Activated naive CD4-positive, alpha-beta T cell treated with anti-CD3 and anti-CD28 coated beads for 36 hours (primary cell): Measurements from ENCODE around the gene FRMD4B. TPM values are rescaled to one million over a fixed set of nuclear protein-coding genes. Genes with fewer than 3 reads are reported as not detected.

Experiments used
- CTCF ChIA-PET: fragments of 350-600 bp; sonication (Branson Sonifier 250); formaldehyde crosslinking; loops from one replicate; lab custom pipeline; 2021; ENCODE audit warnings: antibody characterized with exemption; lab: Charles Lee
- DNase-seq: peaks from one replicate; pipeline ENCODE4 v3.0.0-alpha.2; 2020
- H3K27ac Mint-ChIP-seq: one replicate; pipeline ENCODE4 v1.8.0; 2021; ENCODE audit warnings: mild to moderate bottlenecking, mixed read lengths
- H3K27me3 Mint-ChIP-seq: one replicate; pipeline ENCODE4 v1.8.0; 2021; ENCODE audit warnings: low read depth, mixed read lengths
- H3K36me3 Mint-ChIP-seq: one replicate; pipeline ENCODE4 v1.8.0; 2021; ENCODE audit warnings: low read depth, mixed read lengths
- H3K4me1 Mint-ChIP-seq: one replicate; pipeline ENCODE4 v1.8.0; 2021; ENCODE audit warnings: low read depth, mixed read lengths
- H3K4me3 Mint-ChIP-seq: one replicate; pipeline ENCODE4 v1.8.0; 2021; ENCODE audit warnings: mild to moderate bottlenecking, moderate library complexity, mixed read lengths
- H3K9me3 Mint-ChIP-seq: one replicate; pipeline ENCODE4 v1.8.0; 2021; ENCODE audit warnings: mixed read lengths
- intact Hi-C: fragments of 100-400 bp; cut with micrococcal nuclease; formaldehyde crosslinking; loops from one replicate; pipeline ENCODE4 v1.15.1; 2023
- total RNA-seq, 2 experiments: library from RNA; stranded (reverse); gene quantifications; one replicate each; pipeline ENCODE4 v1.2.3, GENCODE V29; 2021

FRMD4B gene
- total RNA-seq, 2 experiments from 2014 or later = 11.9 to 12.1 TPM

DNA sequence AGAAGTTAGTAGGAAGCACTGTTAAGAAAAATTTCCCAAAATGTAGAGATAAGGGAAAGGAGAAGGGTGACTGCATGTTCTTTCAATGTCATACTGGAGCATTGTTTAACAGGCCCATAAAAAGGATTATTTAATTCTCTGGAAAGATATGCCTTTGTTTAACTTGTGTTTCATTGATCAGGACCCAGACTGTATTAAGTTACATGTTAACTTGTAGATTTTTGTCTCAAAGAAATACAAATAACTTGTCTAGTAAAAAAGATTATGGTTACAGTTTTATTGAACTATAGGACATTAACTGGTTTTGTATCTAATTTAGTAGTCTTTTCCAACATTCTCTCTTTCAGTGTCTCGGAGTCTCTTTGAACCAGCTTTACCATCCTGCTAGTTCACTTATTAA, 213.8 kb downstream of the FRMD4B start:
- no peak for DNase-seq
- Mint-ChIP-seq H3K27me3 (no peaks in the 10 kb centered on the region), H3K36me3 (peaks cover 24% of the 10 kb centered on the region), H3K4me1 (peaks cover 7% of the 10 kb centered on the region), H3K27ac (no peak overlapping the region), H3K4me3 (no peak overlapping the region), H3K9me3 (no peaks in the 10 kb centered on the region)
- CTCF ChIA-PET = interaction anchor here (1.0 to 1.1 kb wide), 2 partner anchors 12 to 149 kb away, joined by 3 read pairs; no protein-coding TSS in a partner anchor
- intact Hi-C loops = no loop called here

DNA sequence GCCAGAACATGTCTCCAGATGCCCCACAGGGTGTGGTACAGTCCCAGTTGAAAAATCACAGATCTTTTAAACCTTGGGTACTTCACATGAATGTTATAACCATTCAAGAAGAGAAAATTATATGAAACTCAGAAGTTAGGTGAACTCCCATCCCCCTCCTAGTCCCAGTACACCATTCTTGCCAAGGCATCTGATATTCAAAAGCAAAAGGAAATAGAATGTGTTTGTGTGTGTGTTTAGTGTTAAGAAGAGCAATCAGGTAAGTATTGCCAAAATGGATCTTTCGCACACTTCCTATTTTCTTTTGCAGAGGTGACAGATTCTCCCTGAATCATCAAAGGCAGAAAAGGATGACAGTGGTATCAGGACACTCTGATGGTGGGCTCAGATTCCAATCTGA, 219.4 kb downstream of the FRMD4B start:
- intact Hi-C loops = no loop called here
- peaks cover 5% of the 10 kb centered on the region for H3K4me1 Mint-ChIP-seq

DNA sequence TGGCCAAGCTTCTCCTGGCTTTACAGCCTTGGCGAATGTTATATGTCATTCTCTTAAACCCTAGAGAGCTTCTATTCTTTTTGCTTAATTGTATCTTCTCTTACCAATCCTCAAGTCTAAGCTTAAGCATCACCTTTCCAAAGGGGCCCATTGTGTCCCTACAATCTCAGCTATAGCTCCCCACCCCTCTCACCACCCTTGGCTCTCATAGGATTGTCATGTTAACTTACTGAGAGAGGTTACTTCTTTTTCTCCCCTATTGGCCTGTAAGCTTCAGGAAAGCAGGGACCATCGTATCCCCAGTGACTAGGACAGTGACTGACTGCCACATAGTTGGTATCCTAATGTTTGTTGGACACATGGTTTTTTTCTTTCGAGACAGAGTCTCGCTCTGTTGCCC, 220.1 kb downstream of the FRMD4B start:
- CTCF ChIA-PET = interaction anchor here (0.6 to 9.6 kb wide), 5 partner anchors 9 to 239 kb away, joined by 3 to 312 read pairs (median 4); no protein-coding TSS in a partner anchor
- peaks cover 1% of the 10 kb centered on the region for H3K36me3 Mint-ChIP-seq
- DNase-seq = no peak
- peaks cover 6% of the 10 kb centered on the region for H3K4me1 Mint-ChIP-seq
- H3K27me3 Mint-ChIP-seq = peaks cover 1% of the 10 kb centered on the region
- no peaks in the 10 kb centered on the region for H3K9me3 Mint-ChIP-seq
- intact Hi-C loops = no loop called here
- no peak overlapping the region for H3K27ac Mint-ChIP-seq
- no peak overlapping the region for H3K4me3 Mint-ChIP-seq

More for the DNA sequence above, 219.4 kb downstream of the FRMD4B start:
- DNase-seq = no peak
- no peaks in the 10 kb centered on the region for H3K9me3 Mint-ChIP-seq
- H3K27me3 Mint-ChIP-seq = peaks cover 1% of the 10 kb centered on the region
- H3K36me3 Mint-ChIP-seq = peaks cover 3% of the 10 kb centered on the region
- H3K4me3 Mint-ChIP-seq = no peak overlapping the region
- no peak overlapping the region for H3K27ac Mint-ChIP-seq
- CTCF ChIA-PET = interaction anchor here (0.7 to 9.6 kb wide), 3 partner anchors 116 to 238 kb away, joined by 4 to 312 read pairs (median 4); no protein-coding TSS in a partner anchor

DNA sequence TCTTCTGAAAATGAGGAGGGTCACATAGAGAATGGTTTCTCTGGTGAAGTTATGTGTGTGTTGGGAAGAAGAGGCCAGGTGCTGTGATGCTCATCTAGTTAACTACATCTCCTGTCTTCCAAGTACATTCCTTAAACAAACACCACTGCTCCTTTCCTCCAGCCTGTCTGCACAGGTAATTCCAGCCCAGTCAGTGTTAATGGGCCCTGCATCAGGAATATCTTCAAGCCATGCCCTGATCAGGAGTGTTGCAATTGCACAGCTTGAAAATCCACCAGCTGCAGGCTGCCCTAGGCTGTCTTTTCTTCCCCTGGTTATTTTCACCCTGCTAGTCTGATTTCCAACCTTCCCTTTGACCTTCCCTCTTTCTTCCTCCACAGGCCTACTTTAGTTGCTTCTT, 221.6 kb downstream of the FRMD4B start:
- intact Hi-C loops = loop anchor here (5.0 kb wide), 1 partner anchor 783 kb away; no protein-coding TSS in a partner anchor
- DNase-seq = no peak
- H3K27me3 Mint-ChIP-seq = peaks cover 1% of the 10 kb centered on the region
- no peaks in the 10 kb centered on the region for H3K9me3 Mint-ChIP-seq
- CTCF ChIA-PET = interaction anchor here (0.7 to 9.6 kb wide), 4 partner anchors 43 to 213 kb away, joined by 3 to 312 read pairs (median 32); partner anchors contain the start of gene LMOD3
- H3K4me3 Mint-ChIP-seq = no peak overlapping the region
- peaks cover 11% of the 10 kb centered on the region for H3K4me1 Mint-ChIP-seq
- H3K36me3 Mint-ChIP-seq = no peaks in the 10 kb centered on the region
- H3K27ac Mint-ChIP-seq = no peak overlapping the region

DNA sequence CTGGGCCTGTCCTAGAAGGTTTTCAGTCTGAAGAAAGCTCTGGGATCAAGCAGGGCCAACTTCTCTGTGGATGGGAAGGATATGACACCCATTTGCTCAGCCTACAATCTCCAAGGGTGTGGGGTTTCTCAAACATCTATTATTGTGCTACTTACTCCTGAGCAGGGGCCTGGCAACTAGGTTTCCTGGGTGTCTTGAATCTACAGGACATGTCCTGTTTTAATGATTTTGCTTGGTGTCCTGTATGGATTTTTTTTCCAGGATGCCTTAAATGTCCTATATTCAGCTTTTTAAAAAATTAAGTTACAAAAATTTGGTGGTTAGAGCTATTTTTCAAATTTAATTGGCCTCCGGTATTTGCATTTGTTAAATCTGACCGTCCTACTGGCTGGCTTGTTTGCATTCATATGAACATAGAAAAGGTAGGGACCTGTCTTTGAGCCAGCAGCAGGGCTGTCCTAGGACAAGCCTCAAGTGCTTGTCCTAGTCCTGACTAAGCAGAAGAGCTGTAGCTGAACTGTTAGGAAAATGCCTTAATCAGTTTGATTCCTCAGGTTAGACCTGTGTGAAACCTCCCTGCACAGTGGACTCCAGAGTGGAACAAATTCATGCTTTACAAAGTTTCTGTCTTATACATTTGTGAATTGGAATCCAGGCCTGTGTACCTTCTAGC, 223.4 kb downstream of the FRMD4B start:
- Mint-ChIP-seq H3K27ac (no peak overlapping the region), H3K27me3 (peaks cover 1% of the 10 kb centered on the region), H3K36me3 (no peaks in the 10 kb centered on the region), H3K4me3 (no peak overlapping the region), H3K9me3 (no peaks in the 10 kb centered on the region), H3K4me1 (peaks cover 11% of the 10 kb centered on the region)
- intact Hi-C loops = loop anchor here (5.0 kb wide), 1 partner anchor 785 kb away; no protein-coding TSS in a partner anchor
- no peak for DNase-seq
- CTCF ChIA-PET = interaction anchor here (0.5 to 9.6 kb wide), 44 partner anchors 9 to 513 kb away, joined by 3 to 312 read pairs (median 5); partner anchors contain the start of gene LMOD3

- H3K4me1 Mint-ChIP-seq = peaks cover 11% of the 10 kb centered on the region
- H3K4me3 Mint-ChIP-seq = no peak overlapping the region
- no peaks in the 10 kb centered on the region for H3K9me3 Mint-ChIP-seq
- CTCF ChIA-PET = interaction anchor here (0.5 to 9.6 kb wide), 59 partner anchors 9 to 514 kb away, joined by 3 to 312 read pairs (median 4); partner anchors contain the start of genes FRMD4B and LMOD3
- no peak overlapping the region for H3K27ac Mint-ChIP-seq
- H3K27me3 Mint-ChIP-seq = peaks cover 1% of the 10 kb centered on the region
- intact Hi-C loops = loop anchor here (1.0 to 5.0 kb wide), 9 partner anchors 38 to 786 kb away; no protein-coding TSS in a partner anchor
- DNase-seq = peak; percentile 56
- no peaks in the 10 kb centered on the region for H3K36me3 Mint-ChIP-seq
Observed at GRCh38 chr3:69161587-69162307, 224.1 kb downstream of the FRMD4B start.

DNA sequence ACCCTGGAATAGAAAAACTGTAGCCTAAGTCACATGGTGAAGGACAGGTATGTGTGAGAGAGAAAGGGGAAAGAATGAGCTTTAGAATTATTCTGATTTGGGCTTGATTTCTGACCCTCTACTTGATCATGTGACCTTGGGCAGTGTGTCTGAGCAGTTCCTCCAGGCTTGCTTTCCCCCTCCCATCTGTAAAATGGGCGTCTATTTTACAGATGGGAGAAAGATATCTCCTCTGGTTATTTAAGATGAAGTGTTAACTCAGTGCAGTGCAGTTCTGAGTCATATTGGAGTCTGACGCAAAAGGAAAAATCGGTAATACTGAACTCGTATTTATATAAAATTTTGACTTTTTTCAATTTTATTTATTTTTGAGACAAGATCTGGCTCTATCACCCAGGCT, 225.4 kb downstream of the FRMD4B start:
- H3K36me3 Mint-ChIP-seq = no peaks in the 10 kb centered on the region
- H3K27ac Mint-ChIP-seq = no peak overlapping the region
- DNase-seq = no peak
- no peak overlapping the region for H3K4me3 Mint-ChIP-seq
- intact Hi-C loops = loop anchor here (5.0 kb wide), 1 partner anchor 787 kb away; no protein-coding TSS in a partner anchor
- CTCF ChIA-PET = interaction anchor here (0.8 to 9.6 kb wide), 20 partner anchors 12 to 511 kb away, joined by 3 to 312 read pairs (median 8); partner anchors contain the start of genes FRMD4B and LMOD3
- peaks cover 11% of the 10 kb centered on the region for H3K4me1 Mint-ChIP-seq
- peaks cover 1% of the 10 kb centered on the region for H3K27me3 Mint-ChIP-seq
- H3K9me3 Mint-ChIP-seq = no peaks in the 10 kb centered on the region

- CTCF ChIA-PET = interaction anchor here (0.8 to 9.6 kb wide), 9 partner anchors 13 to 268 kb away, joined by 3 to 312 read pairs (median 8); partner anchors contain the start of gene LMOD3
Observed at GRCh38 chr3:69160107-69160506, 225.8 kb downstream of the FRMD4B start.

GRCh38 chr3:69149586-69149985, 236.3 kb downstream of the FRMD4B start:
- H3K4me1 Mint-ChIP-seq = no peaks in the 10 kb centered on the region
- CTCF ChIA-PET = interaction anchor here (1.6 kb wide), 1 partner anchor 29 kb away, joined by 8 read pairs; no protein-coding TSS in a partner anchor
- intact Hi-C loops = no loop called here
- DNase-seq = no peak
- no peaks in the 10 kb centered on the region for H3K36me3 Mint-ChIP-seq
- no peak overlapping the region for H3K27ac Mint-ChIP-seq
- no peaks in the 10 kb centered on the region for H3K9me3 Mint-ChIP-seq
- H3K4me3 Mint-ChIP-seq = no peak overlapping the region
- peaks cover 2% of the 10 kb centered on the region for H3K27me3 Mint-ChIP-seq

More at GRCh38 chr3:69160107-69160506, 225.8 kb downstream of the FRMD4B start:
- no peak for DNase-seq
- Mint-ChIP-seq H3K9me3 (no peaks in the 10 kb centered on the region), H3K27me3 (peaks cover 1% of the 10 kb centered on the region), H3K4me1 (peaks cover 11% of the 10 kb centered on the region), H3K36me3 (no peaks in the 10 kb centered on the region), H3K4me3 (no peak overlapping the region), H3K27ac (no peak overlapping the region)
- intact Hi-C loops = loop anchor here (5.0 kb wide), 1 partner anchor 787 kb away; no protein-coding TSS in a partner anchor

GRCh38 chr3:69145688-69146087, 240.2 kb downstream of the FRMD4B start:
- CTCF ChIA-PET = interaction anchor here (0.9 kb wide), 1 partner anchor 156 kb away, joined by 3 read pairs; no protein-coding TSS in a partner anchor
- no peak overlapping the region for H3K27ac Mint-ChIP-seq
- no peaks in the 10 kb centered on the region for H3K4me1 Mint-ChIP-seq

DNA sequence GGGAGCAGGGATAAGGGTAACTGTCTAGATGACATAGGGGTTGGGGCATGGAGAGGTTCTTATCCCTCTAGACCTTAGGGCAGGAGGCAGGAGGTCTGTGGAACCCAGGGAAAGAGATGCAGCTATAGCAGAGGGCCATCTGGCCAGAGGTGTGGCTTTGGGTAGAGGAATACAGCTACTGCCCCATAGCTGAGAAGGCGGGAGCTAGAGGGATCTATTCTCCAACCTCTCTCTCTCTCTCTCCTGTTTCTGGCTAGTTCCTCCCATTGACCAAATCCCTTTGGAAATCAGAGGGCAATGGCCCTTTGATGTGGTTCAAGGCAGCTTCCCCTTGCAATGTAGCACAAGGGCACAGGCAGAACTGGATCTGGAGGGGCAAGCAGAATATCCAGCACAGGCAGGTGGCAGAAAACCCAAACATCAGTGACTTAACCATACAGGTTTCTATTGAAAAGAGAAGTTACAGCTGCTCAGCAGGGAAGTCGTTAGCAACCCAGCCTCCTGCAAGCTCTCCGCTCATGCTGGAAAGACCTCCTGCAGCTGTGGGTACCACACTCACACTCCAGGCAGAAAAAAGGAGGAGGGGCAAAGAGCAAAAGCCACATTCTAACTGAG, 241.2 kb downstream of the FRMD4B start:
- Mint-ChIP-seq H3K4me1 (no peaks in the 10 kb centered on the region), H3K36me3 (no peaks in the 10 kb centered on the region), H3K4me3 (no peak overlapping the region), H3K9me3 (no peaks in the 10 kb centered on the region), H3K27ac (no peak overlapping the region), H3K27me3 (peaks cover 2% of the 10 kb centered on the region)
- intact Hi-C loops = no loop called here
- CTCF ChIA-PET = interaction anchor here (0.9 to 1.1 kb wide), 2 partner anchors 22 to 157 kb away, joined by 3 read pairs; partner anchors contain the start of gene LMOD3
- DNase-seq = no peak

More at GRCh38 chr3:69145688-69146087, 240.2 kb downstream of the FRMD4B start:
- Mint-ChIP-seq H3K27me3 (no peaks in the 10 kb centered on the region), H3K4me3 (no peak overlapping the region), H3K9me3 (no peaks in the 10 kb centered on the region), H3K36me3 (no peaks in the 10 kb centered on the region)
- DNase-seq = no peak
- intact Hi-C loops = no loop called here
